Lower leg skin (tissue), 3 donors: ENCODE data around the gene ATXN7L3.

Experiments used
- POLR2A ChIP-seq, 2 donors: fragments of 450-650 bp; IDR thresholded peaks; one replicate each; pipeline ENCODE4 v1.6.1; 2016 to 2017; ENCODE audit warnings: antibody characterized with exemption in 2 of 2, mild to moderate bottlenecking in 1 of 2, moderate library complexity in 1 of 2
- TF ChIP-seq, protein P1 (sequence below), 3 donors: fragments of 450-650 bp; IDR thresholded peaks; one replicate each; pipeline ENCODE4 v1.5.1; 2016; ENCODE audit warnings: antibody characterized with exemption in 3 of 3, mild to moderate bottlenecking in 3 of 3, moderate library complexity in 2 of 3

DNA sequence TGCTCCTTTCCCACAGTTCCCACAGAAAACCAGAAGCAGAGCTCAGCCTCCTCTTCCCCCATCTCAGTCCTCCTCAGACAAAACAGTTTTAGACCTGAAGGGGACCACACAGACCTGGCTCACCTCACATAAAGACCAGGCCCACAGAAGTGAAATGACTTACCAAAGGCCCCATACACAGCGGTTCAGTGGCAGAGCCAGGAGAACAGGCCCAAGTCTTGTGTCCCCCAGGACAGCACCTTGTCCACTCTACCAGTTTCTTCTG is 14.5 kb upstream of the ATXN7L3 start:
- TF ChIP-seq, protein P1, sequence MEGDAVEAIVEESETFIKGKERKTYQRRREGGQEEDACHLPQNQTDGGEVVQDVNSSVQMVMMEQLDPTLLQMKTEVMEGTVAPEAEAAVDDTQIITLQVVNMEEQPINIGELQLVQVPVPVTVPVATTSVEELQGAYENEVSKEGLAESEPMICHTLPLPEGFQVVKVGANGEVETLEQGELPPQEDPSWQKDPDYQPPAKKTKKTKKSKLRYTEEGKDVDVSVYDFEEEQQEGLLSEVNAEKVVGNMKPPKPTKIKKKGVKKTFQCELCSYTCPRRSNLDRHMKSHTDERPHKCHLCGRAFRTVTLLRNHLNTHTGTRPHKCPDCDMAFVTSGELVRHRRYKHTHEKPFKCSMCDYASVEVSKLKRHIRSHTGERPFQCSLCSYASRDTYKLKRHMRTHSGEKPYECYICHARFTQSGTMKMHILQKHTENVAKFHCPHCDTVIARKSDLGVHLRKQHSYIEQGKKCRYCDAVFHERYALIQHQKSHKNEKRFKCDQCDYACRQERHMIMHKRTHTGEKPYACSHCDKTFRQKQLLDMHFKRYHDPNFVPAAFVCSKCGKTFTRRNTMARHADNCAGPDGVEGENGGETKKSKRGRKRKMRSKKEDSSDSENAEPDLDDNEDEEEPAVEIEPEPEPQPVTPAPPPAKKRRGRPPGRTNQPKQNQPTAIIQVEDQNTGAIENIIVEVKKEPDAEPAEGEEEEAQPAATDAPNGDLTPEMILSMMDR (IDR thresholded peaks at IDR 0.05) = no peak
- no peak for TF ChIP-seq POLR2A (IDR thresholded peaks at IDR 0.05)
